A549 (cell line): ENCODE measurements around the gene SLC17A9. TPM values are rescaled to one million over a fixed set of nuclear protein-coding genes. Genes with fewer than 3 reads are reported as not detected.
A peak's percentile ranks its signal among the peaks of the same experiment; 100 is the strongest.

Experiments
- ATAC-seq, 2 experiments: fragments of 200-7000 bp in 1 of 2; fragments of >200 bp in 1 of 2; cut with Nextera tagmentation in 1 of 2; cut with Tn5 transposase in 1 of 2; 3 replicates each; pipeline versions ENCODE4 v1.8.0 to v1.9.1; 2018 to 2020; ENCODE audit warnings: mild to moderate bottlenecking in 1 of 2, moderate library complexity in 1 of 2
- CTCF ChIA-PET: fragments of 300-600 bp; sonication (Branson Sonifier 250); formaldehyde crosslinking; extraction: SDS; loops from one replicate; lab custom pipeline; 2021; ENCODE audit warnings: antibody characterized with exemption, inconsistent platforms; lab: Yijun Ruan, JAX
- POLR2A ChIA-PET: fragments of 350-600 bp; formaldehyde crosslinking; extraction: SDS; loops from one replicate; lab custom pipeline; 2021; ENCODE audit warnings: antibody characterized with exemption, inconsistent platforms; lab: Yijun Ruan, JAX
- DNase-seq, 2 experiments: peaks; one replicate each; pipeline versions ENCODE4 v3.0.0 to v3.0.0-alpha.2; 2011 to 2016; ENCODE audit warnings: low read depth in 1 of 2, low spot score in 1 of 2
- FAIRE-seq: peaks from 2 replicates; lab custom pipeline; 2011; peaks lifted over from hg19 to GRCh38; lab: Jason Lieb, UNC
- H3K27ac ChIP-seq, 2 experiments: fragments of >200 bp; sonication (Bioruptor Twin); formaldehyde crosslinking; 3 replicates each; pipeline ENCODE4 v1.5.1; 2016 to 2017
- H3K4me1 ChIP-seq: fragments of >200 bp; sonication (Bioruptor Twin); formaldehyde crosslinking; 3 replicates; pipeline ENCODE4 v1.6.1; 2016
- H3K4me2 ChIP-seq: fragments of >200 bp; sonication (Bioruptor Twin); formaldehyde crosslinking; 3 replicates; pipeline ENCODE4 v1.6.1; 2016
- H3K4me3 ChIP-seq: fragments of >200 bp; sonication (Bioruptor Twin); formaldehyde crosslinking; 3 replicates; pipeline ENCODE4 v1.5.1; 2016
- H3K9me3 ChIP-seq: fragments of >200 bp; sonication (Bioruptor Twin); formaldehyde crosslinking; 3 replicates; pipeline ENCODE4 v1.6.1; 2016
- CBX2 ChIP-seq: fragments of 200-600 bp; sonication (generic); IDR thresholded peaks from 2 replicates; pipeline ENCODE4 v1.6.1; 2016; ENCODE audit warnings: low read depth, mild to moderate bottlenecking, borderline replicate concordance
- CBX8 ChIP-seq: fragments of 200-600 bp; sonication (generic); IDR thresholded peaks from 2 replicates; pipeline ENCODE4 v1.6.1; 2016
- CEBPB ChIP-seq, 2 experiments: fragments of >200 bp in 1 of 2; sonication (Bioruptor Twin) in 1 of 2; formaldehyde crosslinking in 1 of 2; IDR thresholded peaks; 2 replicates each; pipeline ENCODE4 v1.6.1; 2012 to 2016
- CHD4 ChIP-seq: fragments of 200-600 bp; sonication (generic); IDR thresholded peaks from 2 replicates; pipeline ENCODE4 v1.6.1; 2016; ENCODE audit warnings: antibody characterized with exemption, mild to moderate bottlenecking, borderline replicate concordance
- EHF ChIP-seq: fragments of 250-450 bp; sonication (Bioruptor Pico); IDR thresholded peaks from 2 replicates; pipeline ENCODE4 v1.5.0; 2020; ENCODE audit warnings: mild to moderate bottlenecking
- FOSL2 ChIP-seq, 2 experiments: fragments of 450-650 bp in 1 of 2; fragments of >200 bp in 1 of 2; sonication (Bioruptor Twin) in 1 of 2; formaldehyde crosslinking; IDR thresholded peaks; 2 replicates each; pipeline versions ENCODE4 v1.5.0 to v1.6.1; 2016 to 2020; ENCODE audit warnings: mild to moderate bottlenecking in 1 of 2, moderate library complexity in 1 of 2
- GATA3 ChIP-seq: IDR thresholded peaks from 2 replicates; pipeline ENCODE4 v1.6.1; 2012; ENCODE audit warnings: borderline replicate concordance
- HOXB5 ChIP-seq: fragments of 250-450 bp; sonication (Bioruptor Pico); IDR thresholded peaks from 2 replicates; pipeline ENCODE4 v1.5.0; 2020; ENCODE audit warnings: mild to moderate bottlenecking, moderate library complexity
- KDM1A ChIP-seq: fragments of 200-600 bp; sonication (generic); IDR thresholded peaks from 2 replicates; pipeline ENCODE4 v1.6.1; 2016; ENCODE audit warnings: low read depth, mild to moderate bottlenecking
- MAFK ChIP-seq: fragments of 450-650 bp; IDR thresholded peaks from 2 replicates; pipeline ENCODE4 v1.6.1; 2014; ENCODE audit not compliant: partially characterized antibody
- MYC ChIP-seq: IDR thresholded peaks from 2 replicates; pipeline ENCODE4 v1.6.1; 2012; ENCODE audit warnings: mild to moderate bottlenecking, inconsistent platforms, low read length, improper control_type of control experiment, borderline replicate concordance
- NFE2L2 ChIP-seq: fragments of 150-350 bp; conservative IDR thresholded peaks from 2 replicates; pipeline ENCODE4 v1.6.1; 2014; ENCODE audit warnings: low read length
- RAD21 ChIP-seq, 2 experiments: fragments of >200 bp in 1 of 2; sonication (Bioruptor Twin) in 1 of 2; formaldehyde crosslinking in 1 of 2; IDR thresholded peaks in 1 of 2; conservative IDR thresholded peaks in 1 of 2; 2 replicates in 1 of 2; 3 replicates in 1 of 2; pipeline ENCODE4 v1.6.1; 2012 to 2018; ENCODE audit warnings: inconsistent platforms in 1 of 2
- RARB ChIP-seq: fragments of 250-450 bp; sonication (Bioruptor Pico); IDR thresholded peaks from 2 replicates; pipeline ENCODE4 v1.8.0; 2021; ENCODE audit warnings: mild to moderate bottlenecking, moderate library complexity
- RNF2 ChIP-seq: fragments of 200-600 bp; sonication (generic); IDR thresholded peaks from 2 replicates; pipeline ENCODE4 v1.6.1; 2016; ENCODE audit warnings: low read depth, mild to moderate bottlenecking, antibody characterized with exemption, moderate library complexity, borderline replicate concordance
- WGBS: methylation state at CpG from one replicate; pipeline ENCODE4 v1.1.6; 2017; ENCODE audit errors: missing lambda C conversion rate; 5-methylcytosine and 5-hydroxymethylcytosine counted together
- polyA plus RNA-seq, 4 experiments: library from polyadenylated mRNA; depleted of rRNA in 3 of 4; stranded (reverse); fragments of >200 nt; fragmentation: RNase III in 1 of 4; extraction: RNeasy Plus Mini Kit Qiagen cat#74134 plus additional on column Dnase treatment in 1 of 4; gene quantifications; 2 replicates in 3 of 4; 3 replicates in 1 of 4; pipeline ENCODE4 v1.2.3, GENCODE V29; 2011 to 2017
- TF ChIP-seq, protein P1 (sequence below): fragments of >200 bp; sonication (Bioruptor Twin); formaldehyde crosslinking; IDR thresholded peaks from 2 replicates; pipeline ENCODE4 v1.6.1; 2016
- TF ChIP-seq, protein P2 (sequence below): fragments of 450-650 bp; IDR thresholded peaks from 2 replicates; pipeline ENCODE4 v1.6.1; 2014; ENCODE audit warnings: antibody characterized with exemption
- TF ChIP-seq, protein P3 (sequence below): fragments of 250-450 bp; sonication (Bioruptor Pico); IDR thresholded peaks from 2 replicates; pipeline ENCODE4 v1.5.0; 2020; ENCODE audit warnings: low read depth, mild to moderate bottlenecking, moderate library complexity
- TF ChIP-seq, protein P4 (sequence below): fragments of 250-450 bp; sonication (Bioruptor Pico); IDR thresholded peaks from 2 replicates; pipeline ENCODE4 v1.5.0; 2021; ENCODE audit warnings: mild to moderate bottlenecking, moderate library complexity, borderline replicate concordance
- TF ChIP-seq, protein P5 (sequence below): fragments of >200 bp; sonication (Bioruptor Twin); formaldehyde crosslinking; IDR thresholded peaks from 3 replicates; pipeline ENCODE4 v1.6.1; 2016
- TF ChIP-seq, protein P6 (sequence below): fragments of 200-600 bp; sonication (generic); IDR thresholded peaks from 2 replicates; pipeline ENCODE4 v1.6.1; 2016; ENCODE audit warnings: antibody characterized with exemption, mild to moderate bottlenecking, moderate library complexity

The SLC17A9 gene
- polyA plus RNA-seq, 2 of the 4 experiments (the other 2 are of a cell fraction): 0.05 TPM; not detected in 1

DNA sequence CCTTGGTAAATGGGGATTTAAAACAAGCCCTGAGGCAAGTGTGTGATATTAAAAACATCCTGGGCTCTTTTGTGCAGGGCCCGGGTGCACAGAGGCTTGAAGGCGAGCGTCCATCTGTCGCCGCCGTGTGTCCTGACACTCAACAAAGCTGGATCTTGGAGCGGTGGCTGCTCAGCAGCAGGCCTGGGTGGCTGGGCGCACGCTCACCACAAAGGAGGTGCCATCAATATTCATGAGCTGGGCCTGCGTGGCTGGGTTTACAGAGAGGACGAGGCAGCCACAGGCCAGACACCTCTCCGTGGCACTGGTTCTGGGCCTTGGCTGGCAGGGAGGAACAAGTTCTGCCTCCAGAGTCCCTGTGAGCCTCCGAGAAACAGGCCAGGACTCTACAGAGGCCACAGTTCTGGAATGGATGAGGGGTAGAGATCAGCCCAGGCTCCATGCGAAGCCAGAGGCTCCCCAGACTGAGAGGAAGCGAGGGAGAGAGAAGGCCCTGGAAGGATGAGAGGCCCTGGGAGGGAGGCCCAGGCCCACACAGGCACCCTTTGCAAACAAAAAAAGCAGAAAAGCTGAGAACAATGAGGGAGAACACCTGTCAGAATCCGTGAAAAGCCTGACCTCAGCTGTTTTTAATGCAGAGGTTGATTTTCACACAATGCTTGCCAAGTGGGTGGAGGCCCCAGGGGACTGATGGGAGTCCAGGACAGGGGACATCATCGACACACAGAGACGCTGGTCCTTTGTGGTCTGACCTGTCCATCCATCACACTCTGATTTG, 32.3 kb downstream of the SLC17A9 start:
- FAIRE-seq (no peak), ATAC-seq (no peak), DNase-seq (no peak)
- 73% methylated on average over 18 of the region's 18 CpGs for WGBS
- H3K4me2 ChIP-seq: no peak overlapping the region
- no peaks in the 10 kb centered on the region for H3K4me1 ChIP-seq
- no peak overlapping the region for H3K27ac ChIP-seq
- TF ChIP-seq RAD21 (conservative IDR thresholded peaks at IDR 0.05 in 1 of 2, IDR thresholded peaks at IDR 0.05 in 1 of 2): no peak
- TF ChIP-seq MAFK: peak; percentile 79
- H3K9me3 ChIP-seq: no peaks in the 10 kb centered on the region
- ChIA-PET POLR2A (interaction anchor here (0.8 kb wide), 1 partner anchor 12 kb away, joined by 3 read pairs; no protein-coding TSS in a partner anchor), CTCF (interaction anchor here (1.0 to 1.4 kb wide), 3 partner anchors 12 to 46 kb away, joined by 3 to 5 read pairs (median 5); partner anchors contain the start of gene GID8)
- H3K4me3 ChIP-seq: no peak overlapping the region

DNA sequence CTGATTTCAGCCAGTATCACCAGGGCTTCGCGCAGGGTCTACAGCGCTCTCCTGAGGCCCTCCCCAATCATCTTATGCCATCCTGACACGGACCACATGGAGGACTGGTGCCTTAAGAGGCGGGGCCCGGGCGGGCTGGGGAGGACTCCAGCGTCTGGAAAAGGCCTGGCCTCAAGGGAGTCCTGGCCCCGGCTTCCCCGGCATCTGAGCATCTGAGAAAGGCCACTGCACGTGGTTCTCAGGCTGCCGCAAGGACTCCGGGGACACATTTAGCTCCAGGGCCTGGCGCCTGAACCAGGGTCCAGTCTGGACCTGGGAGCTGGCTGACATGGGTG, 32.9 kb downstream of the SLC17A9 start:
- H3K4me3 ChIP-seq: no peak overlapping the region
- TF ChIP-seq, protein P1, sequence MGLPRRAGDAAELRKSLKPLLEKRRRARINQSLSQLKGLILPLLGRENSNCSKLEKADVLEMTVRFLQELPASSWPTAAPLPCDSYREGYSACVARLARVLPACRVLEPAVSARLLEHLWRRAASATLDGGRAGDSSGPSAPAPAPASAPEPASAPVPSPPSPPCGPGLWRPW: no peak
- TF ChIP-seq RARB (CRISPR knock-in tag) (no peak), KDM1A (no peak), CEBPB (IDR thresholded peaks at IDR 0.05) (no peak), NFE2L2 (no peak), FOSL2 (IDR thresholded peaks at IDR 0.05) (no peak), FOSL2 (CRISPR knock-in tag; IDR thresholded peaks at IDR 0.05) (no peak), EHF (no peak), MYC (no peak), CHD4 (no peak), HOXB5 (CRISPR knock-in tag) (no peak), CBX2 (no peak), GATA3 (no peak), CBX8 (no peak), RNF2 (no peak)
- TF ChIP-seq, protein P2, sequence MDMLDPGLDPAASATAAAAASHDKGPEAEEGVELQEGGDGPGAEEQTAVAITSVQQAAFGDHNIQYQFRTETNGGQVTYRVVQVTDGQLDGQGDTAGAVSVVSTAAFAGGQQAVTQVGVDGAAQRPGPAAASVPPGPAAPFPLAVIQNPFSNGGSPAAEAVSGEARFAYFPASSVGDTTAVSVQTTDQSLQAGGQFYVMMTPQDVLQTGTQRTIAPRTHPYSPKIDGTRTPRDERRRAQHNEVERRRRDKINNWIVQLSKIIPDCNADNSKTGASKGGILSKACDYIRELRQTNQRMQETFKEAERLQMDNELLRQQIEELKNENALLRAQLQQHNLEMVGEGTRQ: no peak
- TF ChIP-seq, protein P3, sequence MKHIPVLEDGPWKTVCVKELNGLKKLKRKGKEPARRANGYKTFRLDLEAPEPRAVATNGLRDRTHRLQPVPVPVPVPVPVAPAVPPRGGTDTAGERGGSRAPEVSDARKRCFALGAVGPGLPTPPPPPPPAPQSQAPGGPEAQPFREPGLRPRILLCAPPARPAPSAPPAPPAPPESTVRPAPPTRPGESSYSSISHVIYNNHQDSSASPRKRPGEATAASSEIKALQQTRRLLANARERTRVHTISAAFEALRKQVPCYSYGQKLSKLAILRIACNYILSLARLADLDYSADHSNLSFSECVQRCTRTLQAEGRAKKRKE: no peak
- TF ChIP-seq, protein P4, sequence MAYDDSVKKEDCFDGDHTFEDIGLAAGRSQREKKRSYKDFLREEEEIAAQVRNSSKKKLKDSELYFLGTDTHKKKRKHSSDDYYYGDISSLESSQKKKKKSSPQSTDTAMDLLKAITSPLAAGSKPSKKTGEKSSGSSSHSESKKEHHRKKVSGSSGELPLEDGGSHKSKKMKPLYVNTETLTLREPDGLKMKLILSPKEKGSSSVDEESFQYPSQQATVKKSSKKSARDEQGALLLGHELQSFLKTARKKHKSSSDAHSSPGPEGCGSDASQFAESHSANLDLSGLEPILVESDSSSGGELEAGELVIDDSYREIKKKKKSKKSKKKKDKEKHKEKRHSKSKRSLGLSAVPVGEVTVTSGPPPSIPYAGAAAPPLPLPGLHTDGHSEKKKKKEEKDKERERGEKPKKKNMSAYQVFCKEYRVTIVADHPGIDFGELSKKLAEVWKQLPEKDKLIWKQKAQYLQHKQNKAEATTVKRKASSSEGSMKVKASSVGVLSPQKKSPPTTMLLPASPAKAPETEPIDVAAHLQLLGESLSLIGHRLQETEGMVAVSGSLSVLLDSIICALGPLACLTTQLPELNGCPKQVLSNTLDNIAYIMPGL: no peak
- TF ChIP-seq, protein P5, sequence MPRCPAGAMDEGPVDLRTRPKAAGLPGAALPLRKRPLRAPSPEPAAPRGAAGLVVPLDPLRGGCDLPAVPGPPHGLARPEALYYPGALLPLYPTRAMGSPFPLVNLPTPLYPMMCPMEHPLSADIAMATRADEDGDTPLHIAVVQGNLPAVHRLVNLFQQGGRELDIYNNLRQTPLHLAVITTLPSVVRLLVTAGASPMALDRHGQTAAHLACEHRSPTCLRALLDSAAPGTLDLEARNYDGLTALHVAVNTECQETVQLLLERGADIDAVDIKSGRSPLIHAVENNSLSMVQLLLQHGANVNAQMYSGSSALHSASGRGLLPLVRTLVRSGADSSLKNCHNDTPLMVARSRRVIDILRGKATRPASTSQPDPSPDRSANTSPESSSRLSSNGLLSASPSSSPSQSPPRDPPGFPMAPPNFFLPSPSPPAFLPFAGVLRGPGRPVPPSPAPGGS: no peak
- TF ChIP-seq, protein P6, sequence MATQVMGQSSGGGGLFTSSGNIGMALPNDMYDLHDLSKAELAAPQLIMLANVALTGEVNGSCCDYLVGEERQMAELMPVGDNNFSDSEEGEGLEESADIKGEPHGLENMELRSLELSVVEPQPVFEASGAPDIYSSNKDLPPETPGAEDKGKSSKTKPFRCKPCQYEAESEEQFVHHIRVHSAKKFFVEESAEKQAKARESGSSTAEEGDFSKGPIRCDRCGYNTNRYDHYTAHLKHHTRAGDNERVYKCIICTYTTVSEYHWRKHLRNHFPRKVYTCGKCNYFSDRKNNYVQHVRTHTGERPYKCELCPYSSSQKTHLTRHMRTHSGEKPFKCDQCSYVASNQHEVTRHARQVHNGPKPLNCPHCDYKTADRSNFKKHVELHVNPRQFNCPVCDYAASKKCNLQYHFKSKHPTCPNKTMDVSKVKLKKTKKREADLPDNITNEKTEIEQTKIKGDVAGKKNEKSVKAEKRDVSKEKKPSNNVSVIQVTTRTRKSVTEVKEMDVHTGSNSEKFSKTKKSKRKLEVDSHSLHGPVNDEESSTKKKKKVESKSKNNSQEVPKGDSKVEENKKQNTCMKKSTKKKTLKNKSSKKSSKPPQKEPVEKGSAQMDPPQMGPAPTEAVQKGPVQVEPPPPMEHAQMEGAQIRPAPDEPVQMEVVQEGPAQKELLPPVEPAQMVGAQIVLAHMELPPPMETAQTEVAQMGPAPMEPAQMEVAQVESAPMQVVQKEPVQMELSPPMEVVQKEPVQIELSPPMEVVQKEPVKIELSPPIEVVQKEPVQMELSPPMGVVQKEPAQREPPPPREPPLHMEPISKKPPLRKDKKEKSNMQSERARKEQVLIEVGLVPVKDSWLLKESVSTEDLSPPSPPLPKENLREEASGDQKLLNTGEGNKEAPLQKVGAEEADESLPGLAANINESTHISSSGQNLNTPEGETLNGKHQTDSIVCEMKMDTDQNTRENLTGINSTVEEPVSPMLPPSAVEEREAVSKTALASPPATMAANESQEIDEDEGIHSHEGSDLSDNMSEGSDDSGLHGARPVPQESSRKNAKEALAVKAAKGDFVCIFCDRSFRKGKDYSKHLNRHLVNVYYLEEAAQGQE: no peak
- no peaks in the 10 kb centered on the region for H3K4me1 ChIP-seq
- no peaks in the 10 kb centered on the region for H3K9me3 ChIP-seq
- ChIA-PET POLR2A (no interaction called here), CTCF (interaction anchor here (1.1 to 1.4 kb wide), 2 partner anchors 13 to 15 kb away, joined by 3 to 5 read pairs; no protein-coding TSS in a partner anchor)
- H3K27ac ChIP-seq: no peak overlapping the region
- WGBS: 56% methylated on average over 13 of the region's 14 CpGs
- H3K4me2 ChIP-seq: no peak overlapping the region
- FAIRE-seq: no peak
- no peak for ATAC-seq
- no peak for DNase-seq
